ENCODE results near the gene WDFY4.

Gene WDFY4

GRCh38 chr10:49010865-49011264 lies 326.2 kb downstream of the WDFY4 start:
- no peak overlapping the region for H2BK15ac ChIP-seq (ENCODE audit: low read depth, poor library complexity, severe bottlenecking)
- peaks cover 12 to 27% of the 10 kb centered on the region in 2 experiments for H3K27me3 ChIP-seq (ENCODE audit: control insufficient read depth in 1 of 2, insufficient read depth in 1 of 2, low read length in 2 of 2)
- no peaks in the 10 kb centered on the region for H3K4me1 ChIP-seq (ENCODE audit: control insufficient read depth, insufficient read depth, low read depth, low read length)
- no peaks in the 10 kb centered on the region for H3K9me3 ChIP-seq (ENCODE audit: control insufficient read depth, low read length)
- DNase-seq, result no peak
- H3K79me1 ChIP-seq (replicated peaks; ENCODE audit: low read length, poor library complexity, severe bottlenecking), result no peaks in the 10 kb centered on the region
- no peak overlapping the region for H3K27ac ChIP-seq (ENCODE audit: low read length, poor library complexity, severe bottlenecking)
- no peak overlapping the region for H3K18ac ChIP-seq (ENCODE audit: low read depth in 1 of 2, low read length in 2 of 2)
- no peak overlapping the region for H3K9ac ChIP-seq (ENCODE audit: low read length)
- H3K36me3 ChIP-seq (ENCODE audit: control insufficient read depth in 1 of 2, insufficient read depth in 2 of 2, low read depth in 1 of 2, low read length in 2 of 2), result no peaks in the 10 kb centered on the region
- H4K8ac ChIP-seq (ENCODE audit: low read length), result no peak overlapping the region
- H2BK12ac ChIP-seq (ENCODE audit: low read length in 2 of 2), result no peak overlapping the region
- 37% methylated on average over 4 of the region's 4 CpGs for WGBS
- no peak overlapping the region for H3K14ac ChIP-seq (ENCODE audit: low read length in 2 of 2)
- no peak overlapping the region for H3K4me2 ChIP-seq (ENCODE audit: low read length, poor library complexity, severe bottlenecking)
- no peak overlapping the region for H4K91ac ChIP-seq (ENCODE audit: low read length)
- no peak overlapping the region for H3K23ac ChIP-seq (ENCODE audit: low read length in 2 of 2)
- H2AK5ac ChIP-seq (ENCODE audit: low read length, severe bottlenecking), result no peak overlapping the region
- no peak overlapping the region for H2BK5ac ChIP-seq (ENCODE audit: low read depth, low read length, poor library complexity, severe bottlenecking)
- H2AFZ ChIP-seq (ENCODE audit: low read depth, low read length), result no peak overlapping the region
- no peak overlapping the region for H3K4me3 ChIP-seq (ENCODE audit: insufficient read depth in 1 of 2, low read depth in 1 of 2, low read length in 2 of 2)
- no peak overlapping the region for H3K4ac ChIP-seq (ENCODE audit: low read depth in 1 of 2, low read length in 2 of 2)
- no peak overlapping the region for H2BK120ac ChIP-seq (ENCODE audit: low read depth, low read length)

DNA sequence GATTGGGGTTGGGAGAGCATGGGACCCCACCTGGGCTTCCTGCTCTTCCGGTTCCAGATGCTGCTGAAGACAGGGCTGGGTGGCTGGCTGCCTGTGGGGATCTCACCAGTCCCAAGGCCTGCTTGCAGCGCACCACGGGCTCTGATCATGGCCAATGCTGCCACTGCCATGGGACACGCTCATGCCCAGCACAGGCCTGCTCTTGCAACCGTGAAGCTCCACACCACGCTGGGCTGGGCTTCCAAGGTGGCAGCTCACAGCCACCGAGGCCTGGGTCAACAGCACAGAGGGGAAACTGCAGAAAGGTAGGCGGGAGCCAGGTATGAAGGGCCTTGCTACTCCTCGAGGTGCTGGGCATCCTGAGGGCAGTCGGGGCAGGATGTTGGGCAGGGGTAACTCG lies 327.1 kb downstream of the WDFY4 start:
- H4K91ac ChIP-seq (ENCODE audit: low read length), result no peak overlapping the region
- no peak overlapping the region for H3K14ac ChIP-seq (ENCODE audit: low read length in 2 of 2)
- no peak overlapping the region for H2AFZ ChIP-seq (ENCODE audit: low read depth, low read length)
- H3K4me3 ChIP-seq (ENCODE audit: insufficient read depth in 1 of 2, low read depth in 1 of 2, low read length in 2 of 2), result no peak overlapping the region
- H2AK5ac ChIP-seq (ENCODE audit: low read length, severe bottlenecking), result no peak overlapping the region
- H3K36me3 ChIP-seq (ENCODE audit: control insufficient read depth in 1 of 2, insufficient read depth in 2 of 2, low read depth in 1 of 2, low read length in 2 of 2), result peaks cover 0 to 3% of the 10 kb centered on the region in 2 experiments
- no peak overlapping the region for H2BK15ac ChIP-seq (ENCODE audit: low read depth, poor library complexity, severe bottlenecking)
- no peak overlapping the region for H4K8ac ChIP-seq (ENCODE audit: low read length)
- no peak for DNase-seq
- no peaks in the 10 kb centered on the region for H3K9me3 ChIP-seq (ENCODE audit: control insufficient read depth, low read length)
- no peak overlapping the region for H3K23ac ChIP-seq (ENCODE audit: low read length in 2 of 2)
- H2BK12ac ChIP-seq (ENCODE audit: low read length in 2 of 2), result no peak overlapping the region
- H3K4me1 ChIP-seq (ENCODE audit: control insufficient read depth, insufficient read depth, low read depth, low read length), result no peaks in the 10 kb centered on the region
- H2BK5ac ChIP-seq (ENCODE audit: low read depth, low read length, poor library complexity, severe bottlenecking), result no peak overlapping the region
- no peak overlapping the region for H3K18ac ChIP-seq (ENCODE audit: low read depth in 1 of 2, low read length in 2 of 2)
- 82% methylated on average over 11 of the region's 11 CpGs for WGBS
- H3K9ac ChIP-seq (ENCODE audit: low read length), result no peak overlapping the region
- no peaks in the 10 kb centered on the region for H3K79me1 ChIP-seq (replicated peaks; ENCODE audit: low read length, poor library complexity, severe bottlenecking)
- no peak overlapping the region for H3K4me2 ChIP-seq (ENCODE audit: low read length, poor library complexity, severe bottlenecking)
- H3K27me3 ChIP-seq (ENCODE audit: control insufficient read depth in 1 of 2, insufficient read depth in 1 of 2, low read length in 2 of 2), result peaks cover 12 to 27% of the 10 kb centered on the region in 2 experiments
- H3K4ac ChIP-seq (ENCODE audit: low read depth in 1 of 2, low read length in 2 of 2), result no peak overlapping the region
- no peak overlapping the region for H2BK120ac ChIP-seq (ENCODE audit: low read depth, low read length)
- H3K27ac ChIP-seq (ENCODE audit: low read length, poor library complexity, severe bottlenecking), result no peak overlapping the region

DNA sequence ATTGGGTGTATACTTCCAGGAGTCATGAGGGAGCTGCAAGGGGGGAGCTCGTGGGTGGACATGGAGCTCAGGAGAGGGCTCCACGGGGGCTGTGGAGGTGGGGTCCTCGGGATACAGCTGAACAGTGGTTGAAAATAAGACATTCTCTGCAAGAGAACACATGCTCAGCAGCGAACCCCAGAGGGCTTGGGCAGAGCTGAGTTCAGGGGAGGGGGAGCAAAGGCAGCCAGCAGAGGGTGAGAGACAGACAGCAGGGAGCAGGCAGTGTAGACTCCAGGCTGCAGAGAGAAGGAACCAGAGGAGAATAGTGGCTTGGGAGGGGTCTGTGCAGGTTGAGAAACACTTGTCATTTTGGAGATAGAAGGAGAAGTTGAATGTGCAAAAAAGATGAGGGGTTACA lies 327.9 kb downstream of the WDFY4 start:
- H3K9me3 ChIP-seq (ENCODE audit: control insufficient read depth, low read length), result no peaks in the 10 kb centered on the region
- H2BK12ac ChIP-seq (ENCODE audit: low read length in 2 of 2), result no peak overlapping the region
- DNase-seq, result no peak
- H3K9ac ChIP-seq (ENCODE audit: low read length), result no peak overlapping the region
- no peak overlapping the region for H2AFZ ChIP-seq (ENCODE audit: low read depth, low read length)
- H3K4me3 ChIP-seq (ENCODE audit: insufficient read depth in 1 of 2, low read depth in 1 of 2, low read length in 2 of 2), result no peak overlapping the region
- no peak overlapping the region for H3K23ac ChIP-seq (ENCODE audit: low read length in 2 of 2)
- no peak overlapping the region for H4K8ac ChIP-seq (ENCODE audit: low read length)
- no peak overlapping the region for H2BK15ac ChIP-seq (ENCODE audit: low read depth, poor library complexity, severe bottlenecking)
- no peak overlapping the region for H2BK5ac ChIP-seq (ENCODE audit: low read depth, low read length, poor library complexity, severe bottlenecking)
- no peak overlapping the region for H3K4ac ChIP-seq (ENCODE audit: low read depth in 1 of 2, low read length in 2 of 2)
- no peak overlapping the region for H3K18ac ChIP-seq (ENCODE audit: low read depth in 1 of 2, low read length in 2 of 2)
- H3K27me3 ChIP-seq (ENCODE audit: control insufficient read depth in 1 of 2, insufficient read depth in 1 of 2, low read length in 2 of 2), result peaks cover 12 to 27% of the 10 kb centered on the region in 2 experiments
- no peaks in the 10 kb centered on the region for H3K4me1 ChIP-seq (ENCODE audit: control insufficient read depth, insufficient read depth, low read depth, low read length)
- H3K14ac ChIP-seq (ENCODE audit: low read length in 2 of 2), result no peak overlapping the region
- no peak overlapping the region for H4K91ac ChIP-seq (ENCODE audit: low read length)
- no peaks in the 10 kb centered on the region for H3K79me1 ChIP-seq (replicated peaks; ENCODE audit: low read length, poor library complexity, severe bottlenecking)
- no peak overlapping the region for H2BK120ac ChIP-seq (ENCODE audit: low read depth, low read length)
- no peak overlapping the region for H2AK5ac ChIP-seq (ENCODE audit: low read length, severe bottlenecking)
- 44% methylated on average over 4 of the region's 4 CpGs for WGBS
- H3K4me2 ChIP-seq (ENCODE audit: low read length, poor library complexity, severe bottlenecking), result no peak overlapping the region
- H3K27ac ChIP-seq (ENCODE audit: low read length, poor library complexity, severe bottlenecking), result no peak overlapping the region
- peaks cover 0 to 8% of the 10 kb centered on the region in 2 experiments for H3K36me3 ChIP-seq (ENCODE audit: control insufficient read depth in 1 of 2, insufficient read depth in 2 of 2, low read depth in 1 of 2, low read length in 2 of 2)

DNA sequence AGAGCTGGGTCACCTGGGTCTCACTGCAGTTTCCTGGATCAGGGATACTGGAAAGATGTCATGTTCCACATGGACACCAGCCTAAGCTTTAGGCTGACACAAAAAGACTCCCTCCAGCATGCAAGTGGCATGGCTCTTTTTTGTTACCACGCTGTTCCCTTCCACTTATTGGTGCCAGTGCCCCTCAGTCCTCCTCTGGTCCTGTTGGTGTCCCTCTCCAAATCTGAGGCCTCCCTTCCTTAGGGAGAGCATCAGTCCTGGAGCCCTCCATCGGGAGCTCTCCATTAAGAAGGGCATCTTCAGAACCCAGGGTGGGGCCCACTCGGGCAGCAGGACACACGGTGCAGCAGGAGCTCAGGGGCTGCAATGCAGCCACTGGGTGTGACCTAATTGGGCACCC lies 331.0 kb downstream of the WDFY4 start:
- H2BK120ac ChIP-seq (ENCODE audit: low read depth, low read length), result no peak overlapping the region
- H3K79me1 ChIP-seq (replicated peaks; ENCODE audit: low read length, poor library complexity, severe bottlenecking), result no peaks in the 10 kb centered on the region
- no peak overlapping the region for H4K8ac ChIP-seq (ENCODE audit: low read length)
- H3K18ac ChIP-seq (ENCODE audit: low read depth in 1 of 2, low read length in 2 of 2), result no peak overlapping the region
- H2AK5ac ChIP-seq (ENCODE audit: low read length, severe bottlenecking), result no peak overlapping the region
- H2BK12ac ChIP-seq (ENCODE audit: low read length in 2 of 2), result no peak overlapping the region
- H3K9ac ChIP-seq (ENCODE audit: low read length), result no peak overlapping the region
- 80% methylated on average over 4 of the region's 4 CpGs for WGBS
- H3K4me3 ChIP-seq (ENCODE audit: insufficient read depth in 1 of 2, low read depth in 1 of 2, low read length in 2 of 2), result no peak overlapping the region
- peaks cover 3 to 25% of the 10 kb centered on the region in 2 experiments for H3K36me3 ChIP-seq (ENCODE audit: control insufficient read depth in 1 of 2, insufficient read depth in 2 of 2, low read depth in 1 of 2, low read length in 2 of 2)
- no peak overlapping the region for H3K14ac ChIP-seq (ENCODE audit: low read length in 2 of 2)
- peaks cover 12% of the 10 kb centered on the region for H3K9me3 ChIP-seq (ENCODE audit: control insufficient read depth, low read length)
- no peak overlapping the region for H2AFZ ChIP-seq (ENCODE audit: low read depth, low read length)
- DNase-seq, result no peak
- H3K23ac ChIP-seq (ENCODE audit: low read length in 2 of 2), result no peak overlapping the region
- H3K4me2 ChIP-seq (ENCODE audit: low read length, poor library complexity, severe bottlenecking), result no peak overlapping the region
- no peak overlapping the region for H3K27ac ChIP-seq (ENCODE audit: low read length, poor library complexity, severe bottlenecking)
- H2BK5ac ChIP-seq (ENCODE audit: low read depth, low read length, poor library complexity, severe bottlenecking), result no peak overlapping the region
- H2BK15ac ChIP-seq (ENCODE audit: low read depth, poor library complexity, severe bottlenecking), result no peak overlapping the region
- peaks cover 8 to 11% of the 10 kb centered on the region in 2 experiments for H3K27me3 ChIP-seq (ENCODE audit: control insufficient read depth in 1 of 2, insufficient read depth in 1 of 2, low read length in 2 of 2)
- no peak overlapping the region for H3K4ac ChIP-seq (ENCODE audit: low read depth in 1 of 2, low read length in 2 of 2)
- no peaks in the 10 kb centered on the region for H3K4me1 ChIP-seq (ENCODE audit: control insufficient read depth, insufficient read depth, low read depth, low read length)
- no peak overlapping the region for H4K91ac ChIP-seq (ENCODE audit: low read length)
